ENCODE data around the gene ATP5IF1. TPM values are rescaled to one million over a fixed set of nuclear protein-coding genes. Genes with fewer than 3 reads are reported as not detected.

Gene ATP5IF1
- total and polyA plus RNA-seq, 2 donors (not counting 1 experiment from before 2014, with no cell fraction given), result 88.1 to 128 TPM

DNA sequence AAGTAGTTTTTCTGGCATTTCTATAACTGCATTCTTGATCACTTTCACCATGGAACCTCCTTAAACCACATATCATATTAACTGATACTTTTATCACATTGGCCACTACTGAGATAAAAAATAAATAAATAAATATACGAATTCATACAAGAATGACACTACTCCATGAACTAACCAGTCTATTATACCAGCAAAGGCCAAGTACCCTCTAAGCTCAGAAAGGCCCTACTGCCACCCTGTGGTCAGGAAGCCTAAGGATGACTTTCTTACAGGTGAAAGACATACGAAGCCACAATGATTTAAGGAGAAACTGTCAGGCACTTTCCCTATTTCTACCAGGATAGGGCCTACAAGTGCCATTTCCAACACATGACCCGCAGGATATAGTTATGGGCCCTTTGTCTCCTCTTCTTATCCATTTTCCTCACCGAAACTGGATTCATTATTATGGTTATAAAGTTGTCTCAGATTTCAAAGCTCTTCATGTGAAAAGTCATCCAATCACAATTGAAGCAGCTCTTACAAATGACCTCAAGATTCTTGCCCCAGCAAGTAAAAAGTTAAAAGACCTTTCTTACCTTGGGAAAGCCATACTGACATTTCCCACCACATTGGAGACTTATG lies 27.0 kb upstream of the ATP5IF1 start:
- Histone ChIP-seq H3K36me3 (replicated peaks in 1 of 2; ENCODE audit: control extremely low read depth in 1 of 2, control insufficient read depth in 1 of 2, extremely low read depth in 1 of 2, insufficient read depth in 2 of 2, low read length in 1 of 2) (peaks cover 4 to 69% of the 10 kb centered on the region in 2 experiments), H4K20me1 (ENCODE audit: control insufficient read depth, insufficient read depth, low read length, poor library complexity, severe bottlenecking) (no peaks in the 10 kb centered on the region), H3K4me1 (ENCODE audit: control insufficient read depth in 2 of 2, insufficient read depth in 2 of 2, low read length in 2 of 2) (no peaks in the 10 kb centered on the region), H3K79me2 (ENCODE audit: control insufficient read depth, insufficient read depth, low read length) (peaks cover 3% of the 10 kb centered on the region), H3K4me3 (ENCODE audit: control extremely low read depth in 1 of 5, extremely low read depth in 1 of 5, insufficient read depth in 1 of 5, low read depth in 2 of 5, low read length in 4 of 5) (no peak overlapping the region), H3K27ac (ENCODE audit: low read length in 2 of 2) (no peak overlapping the region), H3K27me3 (replicated peaks in 1 of 4; ENCODE audit: control extremely low read depth in 1 of 4, control insufficient read depth in 3 of 4, insufficient read depth in 4 of 4, low read length in 3 of 4) (no peaks in the 10 kb centered on the region), H3K9ac (ENCODE audit: low read length) (no peak overlapping the region), H2AFZ (ENCODE audit: insufficient read depth, low read depth, low read length, poor library complexity, severe bottlenecking) (no peak overlapping the region), H3K9me3 (ENCODE audit: control extremely low read depth in 1 of 3, control insufficient read depth in 2 of 3, insufficient read depth in 1 of 3, low read length in 2 of 3) (no peaks in the 10 kb centered on the region), H3K4me2 (replicated peaks; ENCODE audit: low read depth, low read length, poor library complexity, severe bottlenecking) (no peak overlapping the region)
- TF ChIP-seq, protein P1, sequence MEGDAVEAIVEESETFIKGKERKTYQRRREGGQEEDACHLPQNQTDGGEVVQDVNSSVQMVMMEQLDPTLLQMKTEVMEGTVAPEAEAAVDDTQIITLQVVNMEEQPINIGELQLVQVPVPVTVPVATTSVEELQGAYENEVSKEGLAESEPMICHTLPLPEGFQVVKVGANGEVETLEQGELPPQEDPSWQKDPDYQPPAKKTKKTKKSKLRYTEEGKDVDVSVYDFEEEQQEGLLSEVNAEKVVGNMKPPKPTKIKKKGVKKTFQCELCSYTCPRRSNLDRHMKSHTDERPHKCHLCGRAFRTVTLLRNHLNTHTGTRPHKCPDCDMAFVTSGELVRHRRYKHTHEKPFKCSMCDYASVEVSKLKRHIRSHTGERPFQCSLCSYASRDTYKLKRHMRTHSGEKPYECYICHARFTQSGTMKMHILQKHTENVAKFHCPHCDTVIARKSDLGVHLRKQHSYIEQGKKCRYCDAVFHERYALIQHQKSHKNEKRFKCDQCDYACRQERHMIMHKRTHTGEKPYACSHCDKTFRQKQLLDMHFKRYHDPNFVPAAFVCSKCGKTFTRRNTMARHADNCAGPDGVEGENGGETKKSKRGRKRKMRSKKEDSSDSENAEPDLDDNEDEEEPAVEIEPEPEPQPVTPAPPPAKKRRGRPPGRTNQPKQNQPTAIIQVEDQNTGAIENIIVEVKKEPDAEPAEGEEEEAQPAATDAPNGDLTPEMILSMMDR (IDR thresholded peaks at IDR 0.05), result peak; percentile 91
- no peak for TF ChIP-seq EZH2 (IDR thresholded peaks at IDR 0.05; ENCODE audit: borderline replicate concordance, insufficient read depth, low read depth, low read length, poor library complexity, severe bottlenecking)
- Mint-ChIP-seq H3K4me1 (peaks cover 2% of the 10 kb centered on the region), H3K27ac (no peak overlapping the region), H3K4me3 (no peak overlapping the region), H3K9me3 (ENCODE audit: insufficient read depth) (no peaks in the 10 kb centered on the region), H3K27me3 (no peaks in the 10 kb centered on the region)
- ATAC-seq (ENCODE audit: low read depth) (peak; percentile 86), DNase-seq (peak; percentile 80)
- 0% methylated on average over 1 of the region's 4 CpGs for whole genome bisulfite sequencing (ENCODE audit: insufficient coverage)
- CTCF ChIA-PET, result interaction anchor here (0.5 to 13.6 kb wide), 43 partner anchors 9 to 668 kb away, joined by 3 to 357 read pairs (median 5); partner anchors contain the start of genes EYA3 and PTAFR
- intact Hi-C loops (cut with micrococcal nuclease), result loop anchor here (1.0 to 2.0 kb wide), 3 partner anchors 32 to 351 kb away; partner anchors contain the start of gene PTAFR
- POLR2A ChIA-PET, result interaction anchor here (0.5 to 1.3 kb wide), 4 partner anchors 39 to 120 kb away, joined by 3 to 9 read pairs (median 5); partner anchors contain the start of gene EYA3

DNA sequence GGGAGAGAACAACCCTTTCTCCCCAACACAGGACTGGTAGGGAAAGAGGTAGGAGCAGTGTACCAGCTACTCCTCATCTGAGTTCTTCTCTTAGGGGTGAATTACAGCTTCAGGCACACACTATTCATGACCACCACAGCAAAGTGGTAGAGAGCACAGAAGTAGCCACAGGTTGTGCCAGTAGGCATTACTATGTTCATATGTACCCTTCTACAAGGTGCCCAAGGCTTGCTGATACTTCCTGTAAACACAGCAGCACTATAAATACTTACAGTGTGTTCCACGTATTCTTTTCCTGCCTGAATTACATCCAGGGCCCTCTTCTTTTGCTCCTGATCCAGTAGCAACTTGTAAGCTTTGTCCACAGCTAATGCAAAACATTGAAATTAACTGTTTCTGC lies 26.2 kb upstream of the ATP5IF1 start:
- POLR2A ChIA-PET, result interaction anchor here (0.9 to 1.3 kb wide), 2 partner anchors 118 to 121 kb away, joined by 5 to 9 read pairs; partner anchors contain the start of gene EYA3
- no peak for DNase-seq

More for the DNA sequence above, 26.2 kb upstream of the ATP5IF1 start:
- peaks cover 4 to 64% of the 10 kb centered on the region in 2 experiments for H3K36me3 ChIP-seq (replicated peaks in 1 of 2; ENCODE audit: control extremely low read depth in 1 of 2, control insufficient read depth in 1 of 2, extremely low read depth in 1 of 2, insufficient read depth in 2 of 2, low read length in 1 of 2)
- peaks cover 3% of the 10 kb centered on the region for H3K79me2 ChIP-seq (ENCODE audit: control insufficient read depth, insufficient read depth, low read length)
- no peaks in the 10 kb centered on the region for H4K20me1 ChIP-seq (ENCODE audit: control insufficient read depth, insufficient read depth, low read length, poor library complexity, severe bottlenecking)
- H3K4me1 Mint-ChIP-seq, result peaks cover 2% of the 10 kb centered on the region
- H3K27ac ChIP-seq (ENCODE audit: low read length in 2 of 2), result no peak overlapping the region
- no peak overlapping the region for H3K9ac ChIP-seq (ENCODE audit: low read length)
- no peaks in the 10 kb centered on the region for H3K9me3 ChIP-seq (ENCODE audit: control extremely low read depth in 1 of 3, control insufficient read depth in 2 of 3, insufficient read depth in 1 of 3, low read length in 2 of 3)
- CTCF ChIA-PET, result interaction anchor here (0.5 to 13.6 kb wide), 37 partner anchors 8 to 668 kb away, joined by 3 to 357 read pairs (median 7); partner anchors contain the start of genes EYA3 and PTAFR
- intact Hi-C loops (cut with micrococcal nuclease), result loop anchor here (1.0 to 2.0 kb wide), 3 partner anchors 33 to 351 kb away; partner anchors contain the start of gene PTAFR
- no peak for ATAC-seq (ENCODE audit: low read depth)
- no peak overlapping the region for H3K27ac Mint-ChIP-seq
- H3K4me3 Mint-ChIP-seq, result no peak overlapping the region
- no peaks in the 10 kb centered on the region for H3K27me3 ChIP-seq (replicated peaks in 1 of 4; ENCODE audit: control extremely low read depth in 1 of 4, control insufficient read depth in 3 of 4, insufficient read depth in 4 of 4, low read length in 3 of 4)
- H3K4me3 ChIP-seq (ENCODE audit: control extremely low read depth in 1 of 5, extremely low read depth in 1 of 5, insufficient read depth in 1 of 5, low read depth in 2 of 5, low read length in 4 of 5), result no peak overlapping the region
- H3K27me3 Mint-ChIP-seq, result no peaks in the 10 kb centered on the region
- 75% methylated on average over 1 of the region's 1 CpG for WGBS (ENCODE audit: insufficient coverage)
- TF ChIP-seq EZH2 (IDR thresholded peaks at IDR 0.05; ENCODE audit: borderline replicate concordance, insufficient read depth, low read depth, low read length, poor library complexity, severe bottlenecking), result no peak
- TF ChIP-seq, protein P1 (IDR thresholded peaks at IDR 0.05), result no peak
- no peak overlapping the region for H3K4me2 ChIP-seq (replicated peaks; ENCODE audit: low read depth, low read length, poor library complexity, severe bottlenecking)
- H2AFZ ChIP-seq (ENCODE audit: insufficient read depth, low read depth, low read length, poor library complexity, severe bottlenecking), result no peak overlapping the region
- H3K4me1 ChIP-seq (ENCODE audit: control insufficient read depth in 2 of 2, insufficient read depth in 2 of 2, low read length in 2 of 2), result no peaks in the 10 kb centered on the region
- no peaks in the 10 kb centered on the region for H3K9me3 Mint-ChIP-seq (ENCODE audit: insufficient read depth)
